Measurements from ENCODE around the gene HMSD.
A peak's percentile ranks its signal among the peaks of the same experiment; 100 is the strongest.

GRCh38 chr18:63949068-63949737, at the start of gene HMSD:
- TF ChIP-seq POLR2A (IDR thresholded peaks at IDR 0.05) (no peak), CTCF (IDR thresholded peaks at IDR 0.05) (peak in 4 of 6 experiments; percentile 43 to 56 (median 48))
